Ascending aorta (tissue), 2 donors: Measurements from ENCODE around the gene IGDCC3. TPM values are rescaled to one million over a fixed set of nuclear protein-coding genes. Genes with fewer than 3 reads are reported as not detected.
A peak's percentile ranks its signal among the peaks of the same experiment; 100 is the strongest.

Experiments used
- DNase-seq, 2 donors: peaks; one replicate each; pipeline ENCODE4 v3.0.0-alpha.2; 2019; ENCODE audit warnings: low spot score in 2 of 2
- H3K27ac ChIP-seq, 2 donors: fragments of 200-600 bp; sonication (generic); one replicate each; pipeline ENCODE4 v1.5.1; 2016 to 2017; ENCODE audit warnings: mild to moderate bottlenecking in 1 of 2
- H3K27me3 ChIP-seq: fragments of 200-600 bp; sonication (generic); one replicate; pipeline ENCODE4 v1.5.1; 2017
- H3K36me3 ChIP-seq, 2 donors: fragments of 200-600 bp; sonication (generic); one replicate each; pipeline ENCODE4 v1.5.1; 2016
- H3K4me1 ChIP-seq, 2 donors: fragments of 200-600 bp; sonication (generic); one replicate each; pipeline ENCODE4 v1.5.1; 2016 to 2017; ENCODE audit warnings: mild to moderate bottlenecking in 1 of 2
- H3K4me3 ChIP-seq, 2 donors: fragments of 200-600 bp; sonication (generic); one replicate each; pipeline ENCODE4 v1.5.1; 2016 to 2017; ENCODE audit warnings: mild to moderate bottlenecking in 1 of 2
- H3K9me3 ChIP-seq, 2 donors: fragments of 200-600 bp; sonication (generic); one replicate each; pipeline ENCODE4 v1.5.1; 2016
- CTCF ChIP-seq, 3 experiments: fragments of 200-600 bp in 2 of 3; fragments of 450-650 bp in 1 of 3; sonication (generic) in 2 of 3; IDR thresholded peaks; one replicate each; pipeline ENCODE4 v1.5.1; 2016 to 2019; ENCODE audit warnings: antibody characterized with exemption in 3 of 3, mild to moderate bottlenecking in 1 of 3, moderate library complexity in 1 of 3
- intact Hi-C: fragments of 100-400 bp; cut with DNase I; formaldehyde crosslinking; loops from one replicate; pipeline ENCODE4 v1.15.1; 2023
- total RNA-seq: library from RNA; depleted of rRNA; stranded (reverse); fragments of >200 nt; gene quantifications from one replicate; pipeline ENCODE4 v1.1.0, GENCODE V29; 2016

IGDCC3 gene
- total RNA-seq, 1 donor from 2014 or later: not detected

GRCh38 chr15:65384895-65385869, 7.4 kb upstream of the IGDCC3 start:
- Histone ChIP-seq H3K4me1 (peaks cover 4 to 6% of the 10 kb centered on the region in 2 donors), H3K4me3 (peak overlapping the region; percentile 25 to 53), H3K27me3 (no peaks in the 10 kb centered on the region), H3K9me3 (no peaks in the 10 kb centered on the region), H3K27ac (no peak overlapping the region), H3K36me3 (no peaks in the 10 kb centered on the region)
- peak; percentile 77 to 90 (median 88) for TF ChIP-seq CTCF (IDR thresholded peaks at IDR 0.05)
- intact Hi-C loops: loop anchor here (1.0 kb wide), 1 partner anchor 66 kb away; no protein-coding TSS in a partner anchor
- peak; percentile 19 to 87 for DNase-seq

GRCh38 chr15:65384505-65384894, 6.7 kb upstream of the IGDCC3 start:
- no peak for TF ChIP-seq CTCF (IDR thresholded peaks at IDR 0.05)
- intact Hi-C loops: no loop called here
- DNase-seq: no peak
- no peaks in the 10 kb centered on the region for H3K36me3 ChIP-seq
- H3K9me3 ChIP-seq: no peaks in the 10 kb centered on the region
- H3K27ac ChIP-seq: no peak overlapping the region
- H3K4me1 ChIP-seq: peaks cover 4 to 6% of the 10 kb centered on the region in 2 donors
- H3K27me3 ChIP-seq: no peaks in the 10 kb centered on the region
- peak overlapping the region in 1 of 2 donors; percentile 53 for H3K4me3 ChIP-seq

DNA sequence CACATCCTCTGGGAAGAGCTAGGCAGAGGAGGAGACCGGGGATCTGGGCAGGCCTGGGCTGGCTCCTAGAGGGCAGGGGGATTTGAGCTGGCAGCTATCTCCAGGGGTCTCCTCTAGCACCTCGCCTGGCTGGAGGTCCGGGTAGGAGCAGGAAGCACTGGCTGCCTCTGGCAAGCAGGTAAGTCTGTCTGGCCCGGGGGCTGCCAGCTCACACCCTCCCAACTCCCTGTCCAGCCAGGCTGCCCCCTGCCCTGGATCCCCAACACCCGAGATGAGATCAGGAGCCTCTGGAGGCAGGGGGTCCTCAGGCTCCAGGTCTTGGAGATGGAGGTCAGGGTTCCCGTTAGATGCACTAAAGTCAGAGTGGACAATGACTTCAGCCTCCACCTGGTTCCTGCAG, 6.2 kb upstream of the IGDCC3 start:
- H3K4me3 ChIP-seq: no peak overlapping the region
- no peak for DNase-seq
- no peak for TF ChIP-seq CTCF (IDR thresholded peaks at IDR 0.05)
- intact Hi-C loops: no loop called here
- peaks cover 4 to 6% of the 10 kb centered on the region in 2 donors for H3K4me1 ChIP-seq
- no peaks in the 10 kb centered on the region for H3K9me3 ChIP-seq
- H3K27ac ChIP-seq: no peak overlapping the region
- H3K27me3 ChIP-seq: no peaks in the 10 kb centered on the region
- no peaks in the 10 kb centered on the region for H3K36me3 ChIP-seq

GRCh38 chr15:65383456-65383855, 5.7 kb upstream of the IGDCC3 start:
- Histone ChIP-seq H3K27me3 (no peaks in the 10 kb centered on the region), H3K36me3 (no peaks in the 10 kb centered on the region), H3K27ac (no peak overlapping the region), H3K4me1 (peaks cover 4 to 6% of the 10 kb centered on the region in 2 donors), H3K4me3 (no peak overlapping the region), H3K9me3 (no peaks in the 10 kb centered on the region)
- no peak for TF ChIP-seq CTCF (IDR thresholded peaks at IDR 0.05)
- no peak for DNase-seq
- intact Hi-C loops: no loop called here

DNA sequence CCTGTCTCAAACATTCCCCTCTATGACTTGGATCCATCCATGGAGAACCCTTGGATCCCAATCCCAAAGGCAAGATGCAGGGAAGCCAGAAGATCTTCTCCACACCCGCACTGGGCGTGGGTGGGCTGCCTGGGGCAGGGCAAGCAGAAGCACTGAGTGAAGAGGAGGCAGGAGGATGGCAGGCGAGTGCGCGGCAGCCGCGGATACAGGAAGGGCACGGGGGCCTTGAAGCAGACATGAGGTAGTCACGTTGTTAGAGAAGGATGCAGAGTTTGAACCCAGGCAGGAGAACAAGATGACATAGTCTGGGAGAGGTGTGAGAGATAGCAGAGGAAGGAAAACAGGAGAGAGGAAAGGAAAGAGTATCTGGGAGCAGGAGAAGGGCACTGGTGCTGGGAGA, 5.1 kb upstream of the IGDCC3 start:
- intact Hi-C loops: no loop called here
- H3K36me3 ChIP-seq: no peaks in the 10 kb centered on the region
- H3K27me3 ChIP-seq: no peaks in the 10 kb centered on the region
- no peak for TF ChIP-seq CTCF (IDR thresholded peaks at IDR 0.05)
- no peak overlapping the region for H3K27ac ChIP-seq
- H3K4me1 ChIP-seq: peaks cover 6 to 7% of the 10 kb centered on the region in 2 donors
- H3K9me3 ChIP-seq: no peaks in the 10 kb centered on the region
- no peak overlapping the region for H3K4me3 ChIP-seq
- no peak for DNase-seq
